HEK293 (cell line): ENCODE measurements around the gene PRCC.

Experiments used
- CTCF ChIP-seq: fragments of 450-650 bp; formaldehyde crosslinking; IDR thresholded peaks from 2 replicates; pipeline ENCODE4 v1.5.1; 2016; ENCODE audit warnings: missing biosample characterization, missing genetic modification characterization
- TCF7L2 ChIP-seq: IDR thresholded peaks from 2 replicates; pipeline ENCODE4 v1.6.1; 2011; ENCODE audit warnings: low read depth, mild to moderate bottlenecking, inconsistent platforms, low read length, moderate library complexity, borderline replicate concordance
- ZBTB7A ChIP-seq: fragments of 450-650 bp; formaldehyde crosslinking; IDR thresholded peaks from 2 replicates; pipeline ENCODE4 v1.5.1; 2016; ENCODE audit warnings: low read depth, missing biosample characterization, missing genetic modification characterization
- ZNF473 ChIP-seq: fragments of 450-650 bp; formaldehyde crosslinking; IDR thresholded peaks from 2 replicates; pipeline ENCODE4 v1.5.1; 2017; ENCODE audit warnings: missing biosample characterization, missing genetic modification characterization
- ZNF776 ChIP-seq: fragments of 450-650 bp; formaldehyde crosslinking; IDR thresholded peaks from 2 replicates; pipeline ENCODE4 v1.5.0; 2017; ENCODE audit warnings: missing biosample characterization, missing genetic modification characterization, borderline replicate concordance

DNA sequence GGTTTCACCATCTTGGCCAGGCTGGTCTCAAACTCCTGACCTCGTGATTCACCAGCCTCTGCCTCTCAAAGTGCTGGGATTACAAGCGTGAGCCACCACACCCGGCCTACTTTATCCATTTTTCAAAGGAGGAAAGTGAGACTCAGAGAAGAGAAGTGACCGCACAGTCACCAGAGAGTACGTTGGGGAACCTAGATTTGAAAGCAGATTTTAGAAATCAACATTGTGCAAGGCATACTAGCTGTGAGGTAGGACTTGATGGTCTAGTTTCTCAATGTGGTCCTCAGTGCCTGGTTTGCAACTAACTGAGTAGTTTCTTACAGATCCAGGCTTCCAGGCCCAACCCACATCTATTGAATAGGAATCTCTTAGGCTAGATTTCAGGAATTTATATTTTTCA lies 1.7 kb upstream of the PRCC start:
- TF ChIP-seq CTCF (tag by site-specific recombination) (no peak), ZNF776 (no peak), TCF7L2 (no peak), ZNF473 (tag by site-specific recombination) (no peak), ZBTB7A (tag by site-specific recombination) (no peak)
